GM23248 (cell line): ENCODE measurements around the gene PRICKLE2.

Experiments
- EZH2 ChIP-seq: fragments of 200-600 bp; sonication (generic); IDR thresholded peaks from 2 replicates; pipeline ENCODE4 v1.6.1; 2018; ENCODE audit warnings: antibody characterized with exemption, mild to moderate bottlenecking; ENCODE audit not compliant: insufficient read depth, poor library complexity, severe bottlenecking
- EZH2phosphoT487 ChIP-seq: fragments of 200-600 bp; sonication (generic); IDR thresholded peaks from 2 replicates; pipeline ENCODE4 v1.6.1; 2018; ENCODE audit warnings: antibody characterized with exemption, moderate library complexity, mild to moderate bottlenecking, low read depth; ENCODE audit not compliant: insufficient read depth

DNA sequence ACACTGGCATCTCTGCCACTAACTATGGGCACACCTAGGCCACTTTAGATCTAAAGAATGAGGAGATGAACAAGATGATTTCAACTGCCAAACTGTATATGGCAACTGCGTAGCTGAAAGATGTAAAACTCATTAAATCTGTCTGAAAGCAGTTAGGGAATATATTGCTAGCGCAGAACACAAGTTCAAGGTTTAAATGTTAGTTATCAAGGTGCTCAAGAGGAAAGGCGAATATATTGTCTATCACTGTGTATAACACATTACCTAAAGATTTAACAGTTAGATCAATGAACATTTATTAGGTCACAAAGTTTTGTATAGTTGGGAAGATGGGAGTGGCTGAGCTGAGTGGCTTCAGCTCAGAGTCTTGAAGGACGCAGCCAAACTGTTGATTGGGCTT is 168.0 kb downstream of the PRICKLE2 start:
- TF ChIP-seq EZH2 (no peak), EZH2phosphoT487 (no peak)
